ENCODE results near the gene ORC4.

DNA sequence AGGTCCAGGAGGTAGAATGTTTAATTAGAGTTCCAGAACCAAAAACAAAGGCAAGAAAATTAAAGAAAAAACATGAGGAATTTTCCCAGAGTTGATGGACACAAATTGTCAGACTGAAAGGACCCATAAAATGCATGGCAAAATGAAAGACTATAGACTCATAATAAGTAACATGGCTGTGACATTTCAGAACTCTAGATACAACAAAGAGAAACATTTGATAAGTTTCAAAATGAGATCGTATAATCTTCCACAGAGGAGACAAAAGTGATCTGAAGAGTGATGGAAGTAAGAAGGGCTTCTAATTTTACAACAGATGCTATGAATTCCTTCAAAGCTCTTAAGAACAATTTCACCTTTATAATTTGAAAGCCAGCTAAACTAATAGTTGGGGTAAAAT lies 20.4 kb downstream of the ORC4 start:
- TF ChIP-seq, protein P1, sequence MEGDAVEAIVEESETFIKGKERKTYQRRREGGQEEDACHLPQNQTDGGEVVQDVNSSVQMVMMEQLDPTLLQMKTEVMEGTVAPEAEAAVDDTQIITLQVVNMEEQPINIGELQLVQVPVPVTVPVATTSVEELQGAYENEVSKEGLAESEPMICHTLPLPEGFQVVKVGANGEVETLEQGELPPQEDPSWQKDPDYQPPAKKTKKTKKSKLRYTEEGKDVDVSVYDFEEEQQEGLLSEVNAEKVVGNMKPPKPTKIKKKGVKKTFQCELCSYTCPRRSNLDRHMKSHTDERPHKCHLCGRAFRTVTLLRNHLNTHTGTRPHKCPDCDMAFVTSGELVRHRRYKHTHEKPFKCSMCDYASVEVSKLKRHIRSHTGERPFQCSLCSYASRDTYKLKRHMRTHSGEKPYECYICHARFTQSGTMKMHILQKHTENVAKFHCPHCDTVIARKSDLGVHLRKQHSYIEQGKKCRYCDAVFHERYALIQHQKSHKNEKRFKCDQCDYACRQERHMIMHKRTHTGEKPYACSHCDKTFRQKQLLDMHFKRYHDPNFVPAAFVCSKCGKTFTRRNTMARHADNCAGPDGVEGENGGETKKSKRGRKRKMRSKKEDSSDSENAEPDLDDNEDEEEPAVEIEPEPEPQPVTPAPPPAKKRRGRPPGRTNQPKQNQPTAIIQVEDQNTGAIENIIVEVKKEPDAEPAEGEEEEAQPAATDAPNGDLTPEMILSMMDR (optimal IDR thresholded peaks at IDR 0.05 in 1 of 3, IDR thresholded peaks at IDR 0.05 in 1 of 3, conservative IDR thresholded peaks at IDR 0.05 in 1 of 3; ENCODE audit: extremely low read depth in 1 of 3, insufficient read depth in 2 of 3, low read length in 3 of 3) = no peak
- no peak for TF ChIP-seq EZH2 (IDR thresholded peaks at IDR 0.05; ENCODE audit: low read length)

Measured in keratinocyte (primary cell).